GM18499 (cell line): ENCODE results near the gene PAQR7.

ENCODE experiments used
- ATAC-seq: cut with Tn5 transposase; IDR thresholded peaks from one replicate; pipeline ENCODE4 v1.9.1; 2021; ENCODE audit warnings: moderate number of reproducible peaks; ENCODE audit not compliant: insufficient read depth, unreplicated experiment

The PAQR7 gene

DNA sequence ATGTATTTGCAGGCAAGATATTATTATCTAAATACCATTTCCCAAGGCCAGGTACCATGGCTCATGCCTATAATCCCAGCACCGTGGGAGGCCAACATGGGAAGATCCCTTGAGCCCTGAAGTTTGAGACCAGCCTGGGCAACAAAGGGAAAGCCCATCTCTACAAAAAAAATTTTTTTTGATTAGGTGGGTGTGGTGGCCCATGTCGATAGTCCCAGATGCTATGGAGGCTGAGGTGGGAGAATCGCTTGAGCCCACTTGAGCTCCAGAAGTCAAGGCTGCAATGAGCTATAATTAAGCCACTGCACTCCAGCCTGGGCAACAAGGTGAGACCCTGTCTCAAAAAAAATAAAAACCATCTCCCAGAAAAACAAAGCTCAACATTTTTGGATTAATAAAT is 28.5 kb upstream of the PAQR7 start:
- ATAC-seq: no peak

GRCh38 chr1:25902462-25902861 is 27.0 kb upstream of the PAQR7 start:
- no peak for ATAC-seq

GRCh38 chr1:25900219-25900618 is 24.7 kb upstream of the PAQR7 start:
- no peak for ATAC-seq

DNA sequence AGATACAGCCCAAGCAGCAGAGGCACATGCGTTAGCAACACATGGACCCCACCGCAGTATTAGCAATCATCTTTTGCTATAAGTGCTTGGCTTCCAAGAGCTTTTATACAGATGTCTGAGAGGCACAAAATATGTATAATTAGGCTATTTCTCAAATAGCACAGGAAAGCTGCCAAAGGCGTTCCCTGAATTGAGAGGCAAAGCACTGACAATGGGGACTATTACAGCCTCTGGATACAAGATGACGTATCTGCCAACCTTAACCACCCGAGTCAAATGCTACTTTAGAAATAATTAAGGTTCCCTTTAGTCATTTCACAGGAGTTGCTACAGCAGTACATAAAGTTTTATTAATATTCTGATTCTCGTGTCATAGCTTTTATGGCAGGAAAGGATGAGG is 24.3 kb upstream of the PAQR7 start:
- ATAC-seq: no peak

DNA sequence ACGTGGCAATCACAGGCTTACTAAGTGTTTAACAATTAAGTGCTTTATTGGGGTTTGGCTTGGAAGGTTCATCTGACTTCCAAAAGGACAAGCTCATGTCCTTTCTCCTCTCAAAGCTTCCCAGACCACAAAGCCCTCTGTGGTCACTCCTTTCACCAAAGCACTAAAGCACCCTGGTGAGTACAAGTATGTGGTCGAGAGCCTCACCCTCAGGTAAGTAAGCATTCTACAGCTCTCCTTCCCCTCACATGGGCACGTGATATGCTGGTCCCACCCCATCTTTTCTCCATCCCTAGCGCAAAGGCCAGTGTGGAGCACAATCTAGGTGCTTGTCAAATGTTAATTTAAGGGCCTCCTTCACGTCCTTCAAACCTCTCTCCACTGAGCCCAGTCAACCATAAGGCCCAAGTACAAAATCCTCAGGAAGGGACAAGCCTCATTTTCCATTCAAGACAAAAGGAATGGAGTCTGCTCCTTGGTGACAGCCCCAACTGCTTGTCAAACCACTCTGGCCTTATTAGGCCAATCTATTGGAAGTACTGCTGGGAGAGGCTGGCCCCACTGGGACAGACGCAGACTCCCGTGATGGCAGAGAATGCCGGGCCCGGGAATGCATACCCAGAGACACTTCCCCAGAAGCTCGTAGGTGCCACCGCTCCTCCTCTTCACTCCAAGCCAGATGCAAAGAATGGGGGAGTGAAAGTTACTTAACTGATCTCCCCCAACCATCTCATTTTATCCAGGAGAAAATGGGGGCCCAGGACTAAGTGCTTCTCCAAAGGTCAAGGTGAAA is 22.9 kb upstream of the PAQR7 start:
- ATAC-seq: no peak

GRCh38 chr1:25897754-25898153 is 22.2 kb upstream of the PAQR7 start:
- ATAC-seq: no peak

- ATAC-seq: no peak
Measured at GRCh38 chr1:25896266-25896665, 20.8 kb upstream of the PAQR7 start.

DNA sequence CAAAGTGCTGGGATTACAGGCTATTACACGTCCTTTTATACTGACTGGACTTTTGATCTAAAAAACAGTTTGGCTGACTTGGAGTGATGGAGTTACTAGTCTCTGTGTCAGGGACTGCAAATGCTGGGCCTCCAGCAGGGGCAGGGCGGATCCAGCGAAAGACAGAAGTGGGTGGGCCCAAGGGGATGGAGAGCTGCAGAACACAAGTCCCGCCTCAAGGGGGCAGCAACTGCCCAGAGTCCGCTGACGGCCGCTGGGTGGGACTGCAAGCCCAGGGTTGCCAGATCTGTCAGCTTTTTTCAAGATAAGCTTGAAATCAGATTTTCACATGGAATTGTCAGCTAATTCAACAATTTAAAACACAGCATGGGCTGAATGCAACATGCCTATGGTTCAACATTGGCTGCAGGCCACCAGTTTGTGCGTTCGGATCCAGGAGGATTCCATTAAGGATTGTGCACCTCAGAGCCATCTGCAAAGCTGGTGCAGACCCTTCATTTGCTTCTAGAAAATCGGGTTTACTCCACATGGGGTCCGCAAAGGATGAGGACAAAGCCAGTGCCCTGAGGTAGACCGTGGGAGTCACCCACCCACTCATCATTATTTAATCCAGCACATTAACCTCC is 20.0 kb upstream of the PAQR7 start:
- peak; percentile 58 for ATAC-seq

DNA sequence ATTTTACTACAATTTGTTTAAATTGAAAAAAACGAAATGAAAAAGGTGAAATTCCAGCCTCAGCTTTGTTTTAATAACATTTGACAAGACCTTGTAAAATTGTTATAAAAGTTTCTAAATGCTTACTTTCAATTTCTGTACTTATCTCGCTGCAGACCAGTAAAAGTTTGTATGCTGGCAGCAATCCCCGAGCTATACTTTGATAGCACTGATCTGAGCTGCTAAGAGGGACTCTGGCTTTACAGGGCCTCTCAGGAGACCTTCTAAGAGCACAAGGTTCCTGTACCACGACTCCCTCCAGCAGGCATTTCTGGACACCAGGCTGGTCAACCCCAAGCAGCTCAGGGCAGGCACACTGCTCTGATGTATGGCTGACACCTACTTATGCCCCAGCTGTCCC is 17.6 kb upstream of the PAQR7 start:
- no peak for ATAC-seq

GRCh38 chr1:25891606-25892005 is 16.1 kb upstream of the PAQR7 start:
- no peak for ATAC-seq

DNA sequence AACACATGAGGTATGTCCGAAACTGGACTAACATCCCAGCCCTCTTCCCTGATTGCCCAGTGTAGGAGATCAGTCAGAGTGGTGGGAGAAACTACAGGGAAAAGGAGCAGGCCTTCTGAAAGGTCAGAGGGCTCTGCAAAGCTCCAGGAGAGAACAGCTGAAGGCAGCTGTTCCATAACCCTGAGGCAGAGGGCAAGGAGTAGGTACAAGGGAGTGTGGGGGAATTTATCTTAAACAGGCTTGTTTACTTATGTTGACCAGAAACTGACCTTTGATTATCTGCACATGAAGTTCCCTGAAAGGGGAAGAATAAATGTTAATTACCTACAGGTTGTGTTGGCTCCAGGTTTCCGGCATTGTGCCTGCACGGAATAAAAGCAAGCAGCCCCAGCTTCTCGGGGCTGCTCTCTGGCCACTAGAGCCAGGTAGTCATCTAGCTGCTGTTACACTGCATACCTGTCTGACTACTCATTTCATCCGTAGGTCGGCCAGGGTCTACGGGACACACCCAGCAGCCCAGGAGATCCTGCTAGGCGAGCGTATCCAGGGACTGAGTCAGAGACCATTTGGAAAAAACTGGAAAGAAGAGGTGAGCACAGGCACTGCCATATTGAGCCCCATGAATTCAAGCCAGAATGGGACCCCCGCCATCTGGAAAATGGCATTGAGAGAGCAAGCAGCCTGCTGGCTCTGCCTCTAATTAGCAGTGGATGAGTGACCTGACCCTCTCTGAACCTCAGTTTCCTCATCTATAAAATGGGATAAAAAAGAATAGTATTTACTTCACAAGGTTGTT is 14.9 kb upstream of the PAQR7 start:
- ATAC-seq: no peak

- no peak for ATAC-seq
Measured at GRCh38 chr1:25889470-25889869, 14.0 kb upstream of the PAQR7 start.

- ATAC-seq: no peak
Measured at GRCh38 chr1:25888426-25888987, 13.0 kb upstream of the PAQR7 start.

DNA sequence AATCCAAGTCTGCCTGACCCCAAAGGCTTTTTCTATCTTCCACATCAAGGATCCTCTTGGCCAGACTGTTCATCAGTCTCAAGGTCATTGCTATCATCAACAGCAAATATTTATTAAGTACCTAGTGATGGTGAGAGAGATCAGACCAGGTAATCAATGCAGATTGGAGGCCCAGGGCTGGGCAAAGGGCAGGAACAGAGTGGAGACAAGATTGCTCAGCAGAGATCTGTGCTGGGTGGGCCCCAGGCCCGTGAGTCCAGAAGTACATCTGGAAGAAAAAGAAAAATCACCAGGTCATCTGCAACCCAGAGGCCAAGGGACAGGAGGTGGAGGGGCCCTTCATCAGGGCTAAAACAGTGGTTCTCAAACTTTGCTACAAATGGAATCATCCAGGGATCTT is 10.1 kb upstream of the PAQR7 start:
- no peak for ATAC-seq

DNA sequence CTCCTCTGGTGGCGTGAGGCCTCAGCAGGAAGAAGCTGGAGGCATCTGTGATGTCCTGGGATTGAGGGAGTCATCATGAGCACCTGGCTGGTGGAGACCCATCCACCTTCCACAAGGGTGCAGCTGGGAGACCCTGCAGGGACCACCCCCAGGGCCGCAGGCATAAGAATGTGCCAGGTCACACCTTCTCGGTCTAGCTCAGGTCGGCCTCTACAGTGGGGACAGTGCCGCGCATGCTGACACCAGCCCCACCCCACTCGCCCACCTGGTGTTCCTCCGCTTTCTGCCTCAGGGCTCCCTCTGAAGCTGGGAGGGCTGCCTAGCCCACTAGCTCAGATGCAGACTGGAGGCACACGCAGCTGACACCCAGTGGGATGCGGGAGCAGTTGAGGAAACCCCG is 5.8 kb upstream of the PAQR7 start:
- no peak for ATAC-seq

DNA sequence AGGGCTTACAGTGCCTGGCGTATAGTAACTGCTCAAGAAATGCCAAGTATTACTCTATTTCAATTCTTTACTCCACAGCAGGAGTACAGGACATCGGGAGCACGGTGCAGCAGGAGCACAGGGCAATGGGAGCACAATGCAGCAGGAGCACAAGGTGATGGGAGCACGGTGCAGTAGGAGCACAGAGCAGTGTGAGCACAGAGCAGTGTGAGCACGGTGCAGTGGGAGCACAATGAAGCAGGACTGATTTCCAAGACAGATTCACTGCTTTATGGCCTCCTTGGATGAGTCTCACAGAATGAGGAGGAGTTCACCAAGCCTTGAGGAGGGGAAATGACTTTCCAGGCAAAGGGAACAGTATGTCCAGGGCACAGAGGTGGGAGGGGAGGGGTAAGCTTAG is 5.0 kb upstream of the PAQR7 start:
- no peak for ATAC-seq

DNA sequence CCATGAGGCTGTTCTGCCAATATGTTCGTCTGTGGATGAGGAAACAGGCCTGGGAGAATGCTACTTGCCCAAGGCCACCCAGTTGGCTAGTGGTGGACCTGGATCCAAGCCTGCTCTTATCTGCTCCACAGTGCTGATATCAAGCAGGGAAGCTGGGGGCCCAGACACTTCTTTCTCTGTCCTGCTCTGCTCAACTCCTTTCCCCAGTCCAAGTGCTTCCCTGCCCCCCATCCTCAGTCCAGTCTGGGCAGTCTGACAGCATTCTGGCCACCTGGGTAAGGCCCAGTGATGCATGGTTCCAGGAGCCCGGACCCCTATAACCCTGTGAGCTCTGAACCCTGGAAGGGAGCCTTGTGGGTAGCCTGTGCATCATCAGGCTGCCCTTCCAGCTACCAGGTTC is 4.2 kb upstream of the PAQR7 start:
- ATAC-seq: no peak

GRCh38 chr1:25878690-25879089 is 3.2 kb upstream of the PAQR7 start:
- no peak for ATAC-seq

- no peak for ATAC-seq
Measured at GRCh38 chr1:25877155-25877554, 1.6 kb upstream of the PAQR7 start.

GRCh38 chr1:25876693-25877077 is 1.2 kb upstream of the PAQR7 start:
- no peak for ATAC-seq
